Stimulated activated CD8-positive, alpha-beta memory T cell treated with anti-CD3 and anti-CD28 coated beads, Interleukin-4, amount 100 ng/mL, for 1 hour (primary cell): ENCODE results near the gene KBTBD13.
"Not testable (repeated sequence)": the region's sequence is repeated elsewhere in the genome, so short reads cannot be mapped to it uniquely, and the experiment has no call there.

Experiments
- DNase-seq, 2 donors: peaks; one replicate each; pipeline ENCODE4 v3.0.0-alpha.2; 2020; ENCODE audit warnings: low read depth in 2 of 2, low spot score in 1 of 2

Gene KBTBD13

DNA sequence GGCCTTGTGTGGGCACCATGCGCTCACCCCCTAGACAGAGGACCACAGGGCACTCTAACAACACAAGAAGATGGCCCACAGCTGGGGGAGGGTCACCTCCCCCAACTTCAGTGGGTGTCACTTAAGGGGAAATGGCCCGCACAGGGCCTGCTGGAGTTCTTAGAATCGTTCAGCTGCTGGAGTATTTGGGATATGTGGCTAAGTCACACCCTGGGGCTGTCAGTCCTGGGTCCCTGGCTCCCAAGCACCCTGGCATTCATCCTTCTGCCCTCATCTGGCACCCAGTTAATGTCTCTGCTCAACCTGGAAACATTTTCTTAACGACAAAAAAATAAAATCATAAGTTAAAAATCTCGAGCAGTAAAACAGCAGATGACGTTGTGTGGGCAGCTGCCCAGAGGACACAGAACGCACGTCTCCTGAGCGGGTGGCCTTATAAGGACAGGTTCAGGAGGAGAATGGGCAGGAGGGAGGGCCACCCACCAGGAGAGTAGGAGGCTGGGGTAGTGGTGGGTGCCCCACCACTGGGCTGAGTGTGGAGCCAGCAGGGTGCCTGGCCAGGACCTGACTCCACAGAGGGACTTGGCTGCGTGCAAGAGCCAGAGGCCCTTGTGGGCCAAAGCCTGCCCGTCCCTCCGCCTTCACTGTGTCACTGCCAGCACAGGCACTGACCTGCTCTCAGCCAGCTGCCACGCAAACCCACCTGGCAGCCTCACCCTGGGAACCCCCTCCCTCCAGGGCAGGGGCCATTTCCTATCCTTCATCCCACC, 11.5 kb downstream of the KBTBD13 start:
- DNase-seq, result no peak

DNA sequence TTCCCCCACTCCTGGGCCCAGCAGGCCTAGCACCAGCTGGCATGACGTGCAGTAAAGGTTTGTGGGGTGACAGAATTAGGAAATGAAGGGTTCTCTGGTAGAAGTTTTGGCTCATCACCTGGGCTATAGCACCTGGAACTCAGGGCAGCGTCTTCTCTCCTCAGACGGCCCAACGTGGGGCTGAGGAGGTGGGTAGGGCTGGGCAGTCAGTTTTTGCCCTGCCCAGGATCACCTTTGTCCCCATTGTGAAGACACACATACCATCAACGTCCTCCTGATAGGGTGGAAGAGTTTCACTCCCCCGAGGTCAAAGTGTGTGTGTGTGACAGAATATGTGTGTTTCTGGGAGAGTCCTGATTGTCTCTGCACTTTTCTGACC, 12.1 kb downstream of the KBTBD13 start:
- DNase-seq, result no peak

DNA sequence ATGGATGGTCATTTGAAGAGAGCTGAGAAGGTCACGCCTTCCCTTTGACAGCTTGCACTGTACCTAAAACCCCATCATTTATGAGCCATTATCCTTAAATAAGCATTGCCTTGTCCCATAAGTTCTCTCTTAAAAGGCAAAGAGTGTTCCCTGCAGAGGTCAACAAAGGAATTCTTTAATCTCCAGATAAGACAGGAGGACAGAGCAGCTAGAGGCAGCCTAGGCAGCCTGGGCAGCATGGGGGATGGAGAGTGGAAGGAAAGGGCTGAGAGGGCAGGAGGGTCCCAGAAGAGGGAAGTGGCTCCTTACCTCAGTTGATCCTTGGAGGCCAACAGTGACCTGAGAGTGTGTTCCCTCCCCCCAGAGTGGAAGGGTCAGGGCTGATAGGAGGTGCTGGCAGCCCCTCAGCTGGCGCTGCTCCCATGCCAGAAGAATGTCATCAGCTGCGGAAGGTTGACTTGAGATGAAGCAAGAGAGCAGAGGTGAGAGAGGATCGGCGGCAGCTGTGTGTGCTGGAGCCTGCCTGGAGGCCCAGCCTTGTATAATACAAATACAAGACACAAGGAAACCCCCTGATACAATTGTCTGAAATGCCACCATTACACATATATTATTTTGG, 12.8 kb downstream of the KBTBD13 start:
- DNase-seq, result no peak

DNA sequence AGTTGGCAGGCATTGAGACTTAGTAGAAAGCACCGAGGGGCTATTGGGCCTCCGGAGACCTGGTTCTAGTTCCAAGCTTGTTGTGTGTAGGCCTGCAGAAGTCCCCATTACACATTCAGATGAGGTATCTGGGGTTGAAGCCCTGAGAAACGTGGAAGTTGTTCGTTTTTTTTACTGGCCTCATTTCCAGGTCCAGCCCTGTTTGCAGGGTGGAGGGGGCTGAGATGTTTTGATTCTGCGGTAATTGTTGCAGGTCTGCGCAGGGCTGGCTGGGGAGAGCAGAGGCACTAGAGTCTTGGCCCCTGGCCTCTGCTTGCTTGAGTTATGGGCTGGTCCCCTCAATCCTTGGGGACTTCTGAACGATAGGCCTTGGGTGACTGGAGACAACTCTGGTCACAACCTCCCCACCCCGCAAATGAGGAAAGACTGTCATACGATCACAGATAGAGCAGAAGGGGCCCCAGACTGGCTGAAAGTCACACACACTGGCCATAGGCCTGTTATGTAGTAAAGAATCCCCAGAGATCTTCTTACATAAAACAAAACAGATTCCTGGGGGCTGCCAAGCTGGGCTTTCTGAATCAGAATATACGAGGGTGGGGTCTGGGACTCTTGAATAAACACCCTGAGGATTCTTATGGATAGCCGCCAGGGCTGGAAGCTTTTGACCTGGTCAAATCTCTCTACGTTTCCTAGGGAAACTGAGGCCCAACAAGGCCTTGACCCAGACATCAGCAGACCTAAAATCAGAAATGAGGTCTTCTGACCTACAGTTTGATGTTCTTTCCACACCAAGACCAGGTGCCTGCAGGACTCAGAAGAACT, 15.6 kb downstream of the KBTBD13 start:
- no peak for DNase-seq

DNA sequence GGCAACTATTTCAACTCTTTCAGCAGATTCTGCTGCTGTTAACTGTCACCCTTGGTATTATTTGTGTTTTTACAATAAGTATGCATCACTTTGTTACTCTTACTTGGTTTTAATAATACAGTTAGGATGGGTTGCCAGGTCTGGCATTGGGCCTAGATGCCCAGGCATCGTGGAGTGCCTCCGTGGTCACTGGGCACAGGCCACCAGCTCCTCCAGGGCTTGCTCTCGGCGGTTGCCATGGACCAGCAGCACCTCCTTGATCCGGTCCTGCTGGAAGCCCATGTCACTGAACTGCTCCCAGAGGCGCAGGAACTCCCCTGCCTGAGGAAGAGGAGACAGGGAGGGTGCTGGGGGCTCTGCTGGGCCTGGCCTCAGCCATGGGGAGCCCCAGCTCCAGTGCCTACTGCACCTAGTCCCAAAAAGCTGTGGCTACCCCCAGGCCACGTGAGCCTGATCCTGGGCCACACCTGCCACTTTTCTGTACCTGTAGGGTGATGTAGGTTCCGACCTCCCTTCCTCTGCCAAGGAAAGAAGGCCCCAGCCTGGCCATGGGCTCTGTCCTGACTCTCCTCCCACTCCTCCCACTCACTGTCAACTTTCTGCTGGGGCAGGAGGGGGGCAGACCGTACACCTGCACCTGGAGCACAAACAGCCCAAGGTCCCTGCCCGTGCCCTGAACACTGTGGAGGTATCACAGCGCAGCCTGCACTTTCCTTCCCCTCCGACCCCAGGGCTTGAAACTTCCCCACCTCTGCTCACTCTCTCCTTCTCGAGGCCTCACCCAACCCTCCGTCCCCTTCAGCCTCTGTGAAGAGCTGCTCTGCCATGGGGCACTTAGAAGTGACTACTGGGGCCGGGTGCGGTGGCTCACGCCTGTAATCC, 16.6 kb downstream of the KBTBD13 start:
- DNase-seq, result no peak

DNA sequence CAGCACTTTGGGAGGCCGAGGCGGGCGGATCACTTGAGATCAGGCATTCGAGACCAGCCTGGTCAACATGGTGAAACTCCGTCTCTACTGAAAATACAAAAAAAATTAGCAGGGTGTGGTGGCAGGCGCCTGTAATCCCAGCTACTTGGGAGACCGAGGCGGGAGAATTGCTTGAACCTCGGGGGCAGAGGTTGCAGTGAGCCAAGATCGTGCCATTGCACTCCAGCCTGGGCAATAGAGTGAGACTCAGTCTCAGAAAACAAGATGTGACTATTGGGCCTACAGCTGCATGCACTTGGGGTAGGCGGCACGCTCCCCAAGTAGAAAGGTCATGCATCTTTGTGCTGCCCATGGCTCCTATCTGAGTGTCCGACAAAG, 17.2 kb downstream of the KBTBD13 start:
- DNase-seq, result not testable (repeated sequence)

DNA sequence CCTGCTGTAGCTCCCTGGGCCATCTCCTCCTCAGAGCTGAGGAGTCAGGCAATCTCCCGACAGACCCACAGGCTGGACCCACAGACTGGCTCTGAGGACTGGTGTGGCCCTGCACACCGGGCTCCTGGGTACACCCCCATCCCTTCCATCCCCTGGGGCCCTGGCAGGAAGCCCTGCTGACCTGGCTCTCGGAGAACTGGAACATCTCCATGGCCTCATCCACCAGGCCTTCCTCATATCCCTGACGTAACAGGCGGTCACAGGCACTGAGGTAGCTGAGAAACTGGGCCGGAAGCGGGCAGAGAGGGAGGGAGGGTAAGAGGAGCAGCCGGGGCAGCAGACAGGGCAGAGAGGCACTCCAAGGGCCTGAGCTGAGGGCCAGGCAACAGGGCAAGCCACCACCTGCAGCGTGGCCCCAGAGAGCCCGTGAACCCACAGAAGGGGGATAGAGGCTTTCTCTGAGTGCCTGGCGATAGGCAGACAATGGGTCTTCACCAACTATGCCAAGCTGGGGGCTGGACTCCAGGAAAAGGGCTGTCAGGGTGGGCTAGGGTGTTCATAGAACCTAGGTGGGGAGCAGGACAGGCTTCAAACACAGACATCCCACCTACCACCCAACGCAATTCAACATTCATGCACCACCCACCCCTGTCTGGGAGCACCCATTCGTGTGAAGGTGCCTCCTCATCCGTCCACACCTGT, 17.9 kb downstream of the KBTBD13 start:
- DNase-seq, result no peak

DNA sequence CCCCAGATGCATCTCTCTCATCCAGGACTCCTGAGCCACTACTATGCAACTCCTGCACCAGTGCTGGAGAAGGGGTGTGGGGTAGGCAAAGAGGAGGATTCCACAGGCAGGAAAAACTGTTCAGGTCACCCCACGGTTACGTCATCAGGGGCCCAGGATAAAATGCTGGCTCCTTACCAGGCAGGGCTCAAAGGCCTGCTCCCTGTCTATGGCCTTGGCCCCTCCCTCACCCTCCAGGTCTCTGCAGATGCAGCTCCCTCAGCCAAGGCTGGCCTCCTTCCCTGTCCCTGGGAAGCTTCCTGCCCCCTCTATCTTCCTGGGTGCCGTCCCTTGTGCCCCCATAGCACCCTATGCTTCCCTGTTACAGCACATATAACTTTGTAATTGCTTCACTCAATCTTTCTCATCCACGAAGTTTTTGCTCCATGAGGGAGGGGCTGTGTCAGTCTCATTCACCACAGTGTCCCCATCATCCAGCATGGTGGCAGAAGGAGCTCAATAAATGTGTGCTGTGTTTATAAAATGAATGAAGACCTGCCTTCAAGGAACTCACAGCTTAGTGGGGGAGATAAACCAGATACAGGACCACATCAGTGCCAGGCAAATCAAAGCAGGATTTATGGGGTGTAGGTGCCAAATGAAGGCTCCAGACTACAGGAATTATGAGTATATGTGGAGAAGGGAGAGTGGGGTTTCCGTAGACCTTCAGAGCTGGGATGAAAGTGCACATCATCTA, 18.6 kb downstream of the KBTBD13 start:
- DNase-seq, result no peak

DNA sequence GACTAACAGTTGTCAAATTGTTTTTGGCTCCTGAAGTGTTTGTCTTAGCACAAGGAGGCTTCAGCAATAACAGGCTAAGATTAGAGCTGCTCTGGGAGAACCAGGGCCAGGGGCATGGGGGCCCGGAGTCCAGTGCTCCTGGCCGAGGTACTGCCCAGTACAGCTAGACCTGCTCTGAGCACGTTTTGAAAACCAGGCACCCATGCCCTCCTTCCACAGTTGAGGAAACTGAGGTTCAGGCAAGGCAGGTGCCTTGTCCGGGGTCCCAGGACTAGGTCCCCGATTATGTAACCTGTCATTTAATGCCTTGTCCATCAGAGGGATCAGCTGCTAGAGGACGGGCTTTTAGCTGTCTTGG, 19.2 kb downstream of the KBTBD13 start:
- DNase-seq, result no peak

DNA sequence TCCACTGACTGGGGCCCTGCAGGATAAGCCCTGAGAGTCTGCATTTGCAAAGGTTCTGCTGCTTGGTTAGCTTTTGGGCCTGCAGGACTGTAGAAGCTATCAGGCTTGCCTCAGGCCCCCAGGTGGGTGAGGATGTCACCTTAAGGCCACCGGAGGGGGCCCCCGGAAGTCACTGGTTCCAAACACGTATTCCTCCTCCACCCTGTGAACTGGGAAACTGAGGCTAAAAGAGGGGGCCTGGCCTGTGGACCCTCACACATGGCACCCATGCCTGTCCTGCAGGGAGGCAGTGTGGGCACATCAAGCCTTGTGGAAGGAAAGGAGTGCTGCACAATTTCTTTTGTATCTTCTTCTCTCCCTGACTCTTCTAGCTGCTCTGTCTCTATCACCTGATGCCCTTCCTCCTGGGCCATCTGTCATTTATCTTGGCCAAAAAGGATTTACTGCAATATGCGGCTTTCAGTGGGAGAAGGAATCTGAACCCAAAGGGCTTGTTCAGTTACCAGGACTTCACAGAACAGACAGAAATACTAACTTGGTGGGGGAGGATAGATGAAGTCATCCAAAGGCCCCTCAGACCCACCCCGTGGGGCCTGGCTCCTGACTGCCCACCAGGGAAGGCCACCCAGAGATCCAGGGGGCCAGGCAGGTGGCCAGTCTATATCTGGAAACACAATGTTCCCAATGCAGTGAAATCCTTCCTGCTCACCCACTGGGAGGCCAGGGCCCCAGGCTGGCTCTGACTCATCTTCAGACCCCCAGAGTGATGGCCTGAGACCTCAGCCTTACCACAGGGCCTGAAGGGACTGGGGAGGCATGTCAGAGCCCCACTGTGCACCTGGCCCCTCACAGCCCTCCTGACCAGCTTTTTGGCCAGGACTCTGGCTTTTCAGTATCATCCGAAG, 20.2 kb downstream of the KBTBD13 start:
- no peak for DNase-seq

DNA sequence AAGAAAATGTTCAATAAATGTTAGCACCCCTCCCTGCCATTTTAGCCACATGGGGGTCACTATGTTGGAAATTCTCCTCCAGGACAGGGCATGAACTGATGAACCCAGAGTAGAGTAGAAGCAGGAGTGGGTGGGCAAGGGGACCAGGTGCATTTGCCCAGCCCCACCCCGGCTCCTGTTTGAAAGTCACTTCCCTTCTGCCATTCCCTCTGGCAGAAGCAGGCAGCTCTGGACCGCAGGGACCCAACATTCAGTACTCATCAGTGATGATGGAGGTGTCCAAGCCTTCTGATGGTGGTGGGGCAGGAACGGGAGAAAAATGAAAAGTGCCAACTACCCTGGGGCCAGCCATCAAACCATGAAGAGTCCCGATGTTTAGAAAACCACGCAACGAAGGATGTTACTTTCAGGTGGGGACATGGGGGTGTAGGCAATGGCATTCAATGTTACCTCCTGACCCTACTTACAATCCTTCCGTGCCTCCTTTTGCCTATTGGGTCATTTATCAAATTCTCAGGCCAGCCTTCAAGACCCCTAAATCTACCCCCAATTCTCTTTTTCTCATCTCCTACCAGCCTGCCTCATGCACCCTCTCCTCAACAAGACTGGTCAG, 21.2 kb downstream of the KBTBD13 start:
- no peak for DNase-seq

DNA sequence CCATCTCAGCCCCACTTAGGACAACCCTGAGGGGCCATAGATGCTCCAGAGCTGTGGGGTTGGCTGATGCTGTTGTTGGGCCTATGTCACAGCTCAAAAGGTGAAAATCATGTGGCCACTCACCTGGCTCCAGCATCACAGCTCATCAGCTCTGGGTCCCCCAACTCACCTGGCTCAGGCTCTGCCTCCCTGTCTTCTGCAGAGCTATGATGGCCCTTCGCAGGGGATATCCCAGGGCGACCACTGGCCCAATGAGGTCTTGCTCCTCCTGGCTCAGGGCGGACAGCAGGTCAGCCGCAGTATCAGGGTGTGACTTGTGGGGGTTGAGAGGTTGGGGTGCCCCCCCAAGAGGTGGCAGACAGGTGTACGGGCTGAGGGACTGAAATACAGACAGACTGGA, 22.8 kb downstream of the KBTBD13 start:
- no peak for DNase-seq

DNA sequence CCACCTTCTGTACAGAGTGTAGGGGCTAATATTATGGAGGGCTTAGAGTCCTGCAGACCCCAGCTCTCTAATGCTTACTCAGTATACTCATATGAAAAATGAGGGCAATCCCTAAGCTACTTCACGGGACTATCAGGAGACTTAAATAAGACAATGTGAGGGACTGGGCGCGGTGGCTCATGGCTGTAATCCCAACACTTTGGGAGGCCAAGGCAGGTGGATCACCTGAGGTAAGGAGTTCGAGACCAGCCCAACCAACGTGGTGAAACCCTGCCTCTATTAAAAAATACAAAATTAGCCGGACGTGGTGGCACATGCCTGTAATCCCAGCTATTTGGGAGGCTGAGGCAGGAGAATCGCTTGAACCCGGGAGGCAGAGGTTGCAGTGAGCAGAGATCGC, 23.3 kb downstream of the KBTBD13 start:
- not testable (repeated sequence) for DNase-seq

DNA sequence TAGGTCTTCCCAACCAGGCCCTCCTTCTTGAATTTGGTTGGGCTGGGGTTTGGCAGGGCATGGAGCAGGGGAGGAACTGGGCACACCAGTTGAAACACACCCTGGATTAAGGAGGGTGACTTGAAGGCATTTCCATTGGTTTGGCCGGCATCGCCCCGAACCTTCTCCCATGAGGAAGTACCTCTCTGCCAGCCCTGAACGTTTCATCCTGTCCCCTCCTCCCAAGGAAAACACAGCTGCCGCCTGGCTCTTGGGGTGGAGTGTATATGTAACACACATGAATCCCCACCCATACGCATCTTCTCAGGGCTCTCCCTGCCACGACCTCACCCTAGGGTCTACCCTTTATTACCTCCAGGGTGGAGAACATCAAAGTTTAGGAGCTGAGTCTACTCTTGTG, 23.9 kb downstream of the KBTBD13 start:
- DNase-seq, result no peak

DNA sequence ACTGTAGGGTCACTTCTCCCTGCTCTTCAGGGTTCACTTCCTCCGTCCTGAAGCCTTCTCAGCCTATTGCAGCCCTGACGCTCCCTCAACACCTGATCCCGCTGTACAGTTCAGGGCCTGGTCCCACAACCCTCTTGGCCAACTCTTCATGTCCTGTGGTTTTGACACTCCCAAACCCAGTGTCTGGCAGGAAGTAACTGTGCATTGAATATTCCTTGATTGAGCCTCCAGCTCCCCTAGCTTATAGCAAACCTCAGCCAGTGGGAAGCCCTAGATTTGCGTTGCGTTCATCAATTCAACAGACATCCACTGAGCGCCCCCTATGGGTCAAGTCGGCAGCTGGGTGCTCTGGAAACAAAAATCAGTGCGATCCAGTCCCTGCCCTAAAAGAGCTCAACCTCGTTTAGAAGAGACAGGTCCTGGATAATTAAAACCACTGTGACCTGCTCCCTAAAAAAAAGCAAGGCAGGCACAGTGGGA, 24.9 kb downstream of the KBTBD13 start:
- DNase-seq, result no peak

DNA sequence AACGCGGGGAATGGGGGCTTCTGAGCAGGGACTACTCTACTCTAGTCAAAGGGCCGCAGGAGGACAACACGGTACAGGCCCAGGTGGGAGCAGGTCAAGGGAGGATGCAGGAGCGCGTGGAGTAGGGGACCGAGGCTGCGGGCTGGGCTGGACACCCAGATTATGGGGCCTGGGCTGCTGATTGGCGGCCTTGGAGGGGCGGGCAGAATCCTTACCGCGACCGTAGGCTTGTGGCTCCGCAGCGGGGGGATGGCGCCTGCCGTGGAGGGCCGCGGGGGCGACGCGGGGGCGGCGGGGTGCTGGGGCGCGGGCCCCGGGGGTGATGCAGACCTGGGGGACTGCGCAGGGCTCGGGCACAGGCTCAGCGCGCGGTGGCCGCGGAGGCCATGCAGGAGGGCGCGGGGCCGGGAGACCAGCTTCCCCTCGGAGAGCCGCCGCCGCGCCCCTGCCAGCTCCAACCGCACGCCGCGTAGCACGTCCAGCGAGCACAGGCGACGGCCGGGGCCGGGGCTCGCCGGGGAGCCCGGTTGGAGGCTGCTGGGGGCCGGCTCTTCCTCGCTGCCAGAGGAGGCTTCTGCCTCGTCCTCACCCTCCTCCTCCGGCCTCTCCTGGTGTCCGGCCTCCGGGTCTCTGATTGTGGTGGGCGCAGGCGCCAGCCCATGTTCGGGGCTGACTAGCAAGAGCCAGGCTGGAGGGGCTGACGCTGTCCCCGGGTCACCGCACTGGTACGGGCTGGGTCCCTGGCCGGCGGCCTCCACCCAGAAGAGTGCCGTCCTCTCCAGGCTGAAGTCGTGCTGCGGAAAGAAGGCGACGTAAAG, 25.6 kb downstream of the KBTBD13 start:
- DNase-seq, result no peak

DNA sequence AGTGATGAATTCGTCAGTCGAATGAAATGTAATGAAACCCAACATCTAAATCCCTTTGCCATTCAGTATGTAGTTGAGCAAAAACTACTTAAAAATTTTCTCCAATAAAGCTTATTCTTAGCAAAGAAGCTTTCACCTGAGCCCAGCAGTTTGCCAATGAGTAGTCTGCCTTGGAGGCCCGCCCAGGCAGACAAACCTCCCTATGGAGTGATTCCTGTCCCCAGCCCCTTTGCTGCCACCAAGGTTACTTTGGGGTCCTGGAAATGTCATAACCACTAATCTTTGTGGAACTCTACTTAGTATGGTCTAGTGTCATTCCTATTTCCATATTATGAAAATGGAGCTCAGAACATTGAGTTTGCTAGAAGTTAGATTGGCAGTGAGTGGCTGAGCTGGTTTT, 26.4 kb downstream of the KBTBD13 start:
- DNase-seq, result no peak

DNA sequence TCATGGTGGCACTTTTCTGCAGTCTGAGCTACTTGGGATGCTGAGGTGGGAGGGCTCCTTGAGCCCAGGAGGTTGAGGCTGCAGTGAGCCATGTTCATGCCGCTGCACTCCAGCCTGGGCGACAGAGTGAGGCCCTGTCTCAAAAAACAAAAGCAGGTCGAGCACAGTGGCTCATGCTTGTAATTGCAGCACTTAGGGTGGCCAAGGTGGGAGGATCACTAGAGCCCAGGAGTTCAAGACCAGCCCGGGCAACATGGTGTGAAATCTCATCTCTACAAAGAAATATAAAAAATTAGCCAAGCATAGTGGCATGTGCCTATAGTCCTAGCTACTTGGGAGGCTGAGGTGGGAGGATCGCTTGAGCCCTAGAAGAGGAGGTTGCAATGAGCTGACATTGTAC, 28.5 kb downstream of the KBTBD13 start:
- DNase-seq, result no peak
